H9 (cell line): ENCODE data around the gene EPC1. TPM values are rescaled to one million over a fixed set of nuclear protein-coding genes. Genes with fewer than 3 reads are reported as not detected.

Experiments
- DNase-seq: peaks from one replicate; pipeline ENCODE4 v3.0.0-alpha.2; 2017
- H2AFZ ChIP-seq: one replicate; pipeline ENCODE4 v1.6.1; 2013; ENCODE audit warnings: mild to moderate bottlenecking, low read length, control low read depth, moderate library complexity
- H2AK5ac ChIP-seq: 2 replicates; pipeline ENCODE4 v1.6.1; 2013; ENCODE audit warnings: low read length, control low read depth, mixed read lengths; ENCODE audit not compliant: insufficient read length
- H2BK120ac ChIP-seq: one replicate; pipeline ENCODE4 v1.6.1; 2013; ENCODE audit warnings: low read depth, mild to moderate bottlenecking, low read length, control low read depth, inconsistent platforms; ENCODE audit not compliant: poor library complexity, severe bottlenecking
- H2BK12ac ChIP-seq: 2 replicates; pipeline ENCODE4 v1.6.1; 2013; ENCODE audit warnings: low read length, control low read depth, mixed read lengths, low read depth; ENCODE audit not compliant: insufficient read length
- H2BK15ac ChIP-seq: 2 replicates; pipeline ENCODE4 v1.6.1; 2013; ENCODE audit warnings: low read depth, low read length, control low read depth
- H2BK20ac ChIP-seq: one replicate; pipeline ENCODE4 v1.6.1; 2013; ENCODE audit warnings: low read depth, mild to moderate bottlenecking, low read length, control low read depth, inconsistent platforms; ENCODE audit not compliant: poor library complexity, severe bottlenecking
- H2BK5ac ChIP-seq: 2 replicates; pipeline ENCODE4 v1.6.1; 2013; ENCODE audit warnings: low read length, control low read depth, mixed read lengths; ENCODE audit not compliant: insufficient read length
- H3K14ac ChIP-seq: 2 replicates; pipeline ENCODE4 v1.6.1; 2013; ENCODE audit warnings: low read length, control low read depth; ENCODE audit not compliant: insufficient read depth
- H3K18ac ChIP-seq: 2 replicates; pipeline ENCODE4 v1.6.1; 2013; ENCODE audit warnings: low read depth, mild to moderate bottlenecking, mixed read lengths, low read length, control low read depth; ENCODE audit not compliant: insufficient read length
- H3K23ac ChIP-seq: 2 replicates; pipeline ENCODE4 v1.6.1; 2013; ENCODE audit warnings: low read length, control low read depth, mixed read lengths, low read depth; ENCODE audit not compliant: insufficient read length
- H3K23me2 ChIP-seq: 2 replicates; pipeline ENCODE4 v1.6.1; 2013; ENCODE audit warnings: low read depth, mild to moderate bottlenecking, mixed read lengths, low read length, control low read depth; ENCODE audit not compliant: insufficient read length, poor library complexity, severe bottlenecking
- H3K27ac ChIP-seq: 2 replicates; pipeline ENCODE4 v1.5.1; 2013; ENCODE audit warnings: low read length, control low read depth, mixed read lengths, low read depth; ENCODE audit not compliant: insufficient read length
- H3K27me3 ChIP-seq: 2 replicates; pipeline ENCODE4 v1.6.1; 2013; ENCODE audit warnings: low read length, control low read depth, inconsistent platforms; ENCODE audit not compliant: insufficient read depth
- H3K4ac ChIP-seq: 2 replicates; pipeline ENCODE4 v1.6.1; 2013; ENCODE audit warnings: low read depth, mild to moderate bottlenecking, control low read depth, inconsistent platforms, low read length, moderate library complexity
- H3K4me1 ChIP-seq: 2 replicates; pipeline ENCODE4 v1.6.1; 2013; ENCODE audit warnings: low read length, control low read depth, inconsistent platforms; ENCODE audit not compliant: insufficient read depth
- H3K4me2 ChIP-seq: 2 replicates; pipeline ENCODE4 v1.6.1; 2013; ENCODE audit warnings: low read length, control low read depth, mixed read lengths; ENCODE audit not compliant: insufficient read length, insufficient read depth
- H3K56ac ChIP-seq: 2 replicates; pipeline ENCODE4 v1.6.1; 2013; ENCODE audit warnings: low read depth, mild to moderate bottlenecking, mixed read lengths, low read length, control low read depth; ENCODE audit not compliant: insufficient read length
- H3K79me1 ChIP-seq: 2 replicates; pipeline ENCODE4 v1.6.1; 2013; ENCODE audit warnings: low read depth, mild to moderate bottlenecking, moderate library complexity, low read length, control low read depth, inconsistent platforms; ENCODE audit not compliant: insufficient read depth, poor library complexity, severe bottlenecking
- H3K79me2 ChIP-seq: 2 replicates; pipeline ENCODE4 v1.6.1; 2013; ENCODE audit warnings: low read length, control low read depth, inconsistent platforms; ENCODE audit not compliant: insufficient read depth
- H3K9ac ChIP-seq: 2 replicates; pipeline ENCODE4 v1.6.1; 2013; ENCODE audit warnings: low read length, control low read depth, mixed read lengths; ENCODE audit not compliant: insufficient read length; ENCODE audit errors: extremely low read depth
- H3K9me3 ChIP-seq: one replicate; pipeline ENCODE4 v1.6.1; 2013; ENCODE audit warnings: low read depth, low read length, inconsistent platforms; ENCODE audit not compliant: control insufficient read depth
- H3T11ph ChIP-seq: one replicate; pipeline ENCODE4 v1.6.1; 2013; ENCODE audit warnings: mild to moderate bottlenecking, low read length, control low read depth, inconsistent platforms
- H4K20me1 ChIP-seq: one replicate; pipeline ENCODE4 v1.6.1; 2013; ENCODE audit not compliant: control insufficient read depth, insufficient read length, insufficient read depth
- H4K5ac ChIP-seq: 2 replicates; pipeline ENCODE4 v1.6.1; 2013; ENCODE audit warnings: low read depth, mild to moderate bottlenecking, mixed read lengths, low read length, control low read depth; ENCODE audit not compliant: insufficient read length
- H4K8ac ChIP-seq: replicated peaks from 2 replicates; pipeline ENCODE4 v1.6.1; 2013; ENCODE audit warnings: low read length, control low read depth, mixed read lengths, low read depth; ENCODE audit not compliant: insufficient read length
- H4K91ac ChIP-seq: 2 replicates; pipeline ENCODE4 v1.6.1; 2013; ENCODE audit warnings: low read depth, mild to moderate bottlenecking, moderate library complexity, mixed read lengths, low read length, control low read depth; ENCODE audit not compliant: insufficient read length
- H3K27ac Mint-ChIP-seq, 3 experiments: 2 replicates in 2 of 3; 3 replicates in 1 of 3; pipeline ENCODE4 v1.8.0; 2020 to 2021; ENCODE audit warnings: mixed read lengths in 3 of 3, mild to moderate bottlenecking in 1 of 3, moderate library complexity in 1 of 3
- H3K27me3 Mint-ChIP-seq: 2 replicates; pipeline ENCODE4 v1.8.0; 2021; ENCODE audit warnings: low read depth, mild to moderate bottlenecking, moderate library complexity, mixed read lengths
- H3K36me3 Mint-ChIP-seq, 3 experiments: 2 replicates in 2 of 3; 3 replicates in 1 of 3; pipeline ENCODE4 v1.8.0; 2020 to 2021; ENCODE audit warnings: low read depth in 3 of 3, mixed read lengths in 3 of 3; ENCODE audit not compliant: insufficient read depth in 1 of 3
- H3K4me1 Mint-ChIP-seq, 2 experiments: 2 replicates each; pipeline ENCODE4 v1.8.0; 2020; ENCODE audit warnings: mixed read lengths in 2 of 2
- H3K4me3 Mint-ChIP-seq, 2 experiments: 2 replicates in 1 of 2; 3 replicates in 1 of 2; pipeline ENCODE4 v1.8.0; 2020 to 2021; ENCODE audit warnings: mild to moderate bottlenecking in 2 of 2, mixed read lengths in 2 of 2, moderate library complexity in 1 of 2
- H3K9me3 Mint-ChIP-seq, 2 experiments: 2 replicates in 1 of 2; 3 replicates in 1 of 2; pipeline ENCODE4 v1.8.0; 2020; ENCODE audit warnings: mild to moderate bottlenecking in 2 of 2, mixed read lengths in 2 of 2, moderate library complexity in 1 of 2
- WGBS: extraction: QIAGEN DNeasy Blood & Tissue Kit; methylation state at CpG from one replicate; pipeline ENCODE4 v1.1.7; 2013; ENCODE audit warnings: missing lambda C conversion rate, low lambda C conversion rate, mixed read lengths; ENCODE audit not compliant: insufficient read length; ENCODE audit errors: extremely low coverage; 5-methylcytosine and 5-hydroxymethylcytosine counted together
- long read RNA-seq: library from polyadenylated mRNA; unstranded; transcript quantifications from one replicate; pipeline ENCODE4 v2.0.0, GENCODE V29; 2020
- total RNA-seq: library from RNA; stranded (reverse); gene quantifications from 2 replicates; pipeline ENCODE4 v1.2.1, GENCODE V29; 2021
- TF ChIP-seq, protein P1 (sequence below): fragments of 200-600 bp; sonication (generic); conservative IDR thresholded peaks from 3 replicates; pipeline ENCODE4 v1.8.0; 2021; ENCODE audit warnings: antibody characterized with exemption, mild to moderate bottlenecking

The EPC1 gene, protein sequence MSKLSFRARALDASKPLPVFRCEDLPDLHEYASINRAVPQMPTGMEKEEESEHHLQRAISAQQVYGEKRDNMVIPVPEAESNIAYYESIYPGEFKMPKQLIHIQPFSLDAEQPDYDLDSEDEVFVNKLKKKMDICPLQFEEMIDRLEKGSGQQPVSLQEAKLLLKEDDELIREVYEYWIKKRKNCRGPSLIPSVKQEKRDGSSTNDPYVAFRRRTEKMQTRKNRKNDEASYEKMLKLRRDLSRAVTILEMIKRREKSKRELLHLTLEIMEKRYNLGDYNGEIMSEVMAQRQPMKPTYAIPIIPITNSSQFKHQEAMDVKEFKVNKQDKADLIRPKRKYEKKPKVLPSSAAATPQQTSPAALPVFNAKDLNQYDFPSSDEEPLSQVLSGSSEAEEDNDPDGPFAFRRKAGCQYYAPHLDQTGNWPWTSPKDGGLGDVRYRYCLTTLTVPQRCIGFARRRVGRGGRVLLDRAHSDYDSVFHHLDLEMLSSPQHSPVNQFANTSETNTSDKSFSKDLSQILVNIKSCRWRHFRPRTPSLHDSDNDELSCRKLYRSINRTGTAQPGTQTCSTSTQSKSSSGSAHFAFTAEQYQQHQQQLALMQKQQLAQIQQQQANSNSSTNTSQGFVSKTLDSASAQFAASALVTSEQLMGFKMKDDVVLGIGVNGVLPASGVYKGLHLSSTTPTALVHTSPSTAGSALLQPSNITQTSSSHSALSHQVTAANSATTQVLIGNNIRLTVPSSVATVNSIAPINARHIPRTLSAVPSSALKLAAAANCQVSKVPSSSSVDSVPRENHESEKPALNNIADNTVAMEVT
- 32.5 and 33.5 TPM in 2 replicates for total RNA-seq
- long read RNA-seq, full-length matches to known transcripts: 18 of 45 reads
- long read RNA-seq, partial matches to known transcripts: 17 of 45 reads
- long read RNA-seq, other reads (novel, unspliced or antisense): 10 of 45 reads

DNA sequence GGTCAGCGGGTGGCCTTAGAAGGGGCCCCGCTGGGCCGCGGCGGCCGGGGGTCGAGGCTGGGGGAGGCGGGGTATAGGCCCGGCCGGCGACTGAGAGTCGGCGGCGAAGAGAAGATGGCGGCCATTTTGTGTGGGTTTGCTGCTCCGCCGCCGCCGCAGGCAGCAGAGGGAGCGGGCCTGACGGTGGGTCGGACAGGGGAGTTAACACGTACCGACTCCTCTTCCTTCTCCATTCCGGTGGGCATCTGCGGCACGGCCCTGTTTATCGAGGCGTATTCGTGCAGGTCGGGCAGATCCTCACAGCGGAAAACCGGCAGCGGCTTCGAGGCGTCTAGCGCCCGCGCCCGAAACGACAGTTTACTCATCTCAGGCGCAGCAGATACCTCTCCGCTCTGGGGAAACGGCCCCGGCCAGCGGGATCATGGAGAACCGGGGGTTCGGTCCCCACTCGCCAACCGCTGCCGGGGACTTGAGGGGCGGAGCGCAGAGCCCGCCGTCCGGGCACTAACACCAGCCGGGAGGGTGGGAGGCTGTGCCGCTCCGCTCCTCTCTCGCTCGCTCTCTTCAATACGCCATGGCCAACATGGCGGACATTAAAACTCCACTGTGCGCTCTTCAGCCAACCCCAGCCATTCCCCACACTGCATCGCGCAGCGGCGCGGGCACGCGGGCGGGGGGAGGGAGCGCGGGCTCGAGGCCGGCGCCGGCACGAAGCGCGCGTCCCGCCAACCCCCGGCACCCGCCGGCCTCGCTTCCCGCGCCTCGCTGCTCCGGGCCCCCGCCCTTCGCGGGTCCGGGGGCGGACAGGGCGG, at the start of gene EPC1:
Gene EPC1, minus strand, starts transcription at position 608 of the 812 bp plus-strand sequence. Its CDS starts 243 bp downstream, at position 365.
- no CpG with 5 or more reads among the region's 97 CpGs for WGBS
- peak within 1 kb of the TSS; percentile 83 for H3K4me2 ChIP-seq
- DNase-seq: peak; percentile 73
- H3K4me1 ChIP-seq: no peaks in the 10 kb centered on the region
- TF ChIP-seq, protein P1, sequence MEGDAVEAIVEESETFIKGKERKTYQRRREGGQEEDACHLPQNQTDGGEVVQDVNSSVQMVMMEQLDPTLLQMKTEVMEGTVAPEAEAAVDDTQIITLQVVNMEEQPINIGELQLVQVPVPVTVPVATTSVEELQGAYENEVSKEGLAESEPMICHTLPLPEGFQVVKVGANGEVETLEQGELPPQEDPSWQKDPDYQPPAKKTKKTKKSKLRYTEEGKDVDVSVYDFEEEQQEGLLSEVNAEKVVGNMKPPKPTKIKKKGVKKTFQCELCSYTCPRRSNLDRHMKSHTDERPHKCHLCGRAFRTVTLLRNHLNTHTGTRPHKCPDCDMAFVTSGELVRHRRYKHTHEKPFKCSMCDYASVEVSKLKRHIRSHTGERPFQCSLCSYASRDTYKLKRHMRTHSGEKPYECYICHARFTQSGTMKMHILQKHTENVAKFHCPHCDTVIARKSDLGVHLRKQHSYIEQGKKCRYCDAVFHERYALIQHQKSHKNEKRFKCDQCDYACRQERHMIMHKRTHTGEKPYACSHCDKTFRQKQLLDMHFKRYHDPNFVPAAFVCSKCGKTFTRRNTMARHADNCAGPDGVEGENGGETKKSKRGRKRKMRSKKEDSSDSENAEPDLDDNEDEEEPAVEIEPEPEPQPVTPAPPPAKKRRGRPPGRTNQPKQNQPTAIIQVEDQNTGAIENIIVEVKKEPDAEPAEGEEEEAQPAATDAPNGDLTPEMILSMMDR: no peak
- peak within 1 kb of the TSS; percentile 78 for H2BK12ac ChIP-seq
- peak within 1 kb of the TSS; percentile 100 for H3K18ac ChIP-seq
- H2BK120ac ChIP-seq: peak within 1 kb of the TSS; percentile 99
- peak within 1 kb of the TSS; percentile 38 for H2AK5ac ChIP-seq
- Mint-ChIP-seq H3K9me3 (no peaks in the 10 kb centered on the region), H3K4me1 (peaks cover 40 to 59% of the 10 kb centered on the region in 2 experiments), H3K27ac (peak within 1 kb of the TSS; percentile 100), H3K36me3 (peaks cover 0 to 14% (median 12%) of the 10 kb centered on the region in 3 experiments; a peak in 4 of 7 replicates), H3K4me3 (peak within 1 kb of the TSS; percentile 91 to 93), H3K27me3 (no peaks in the 10 kb centered on the region)
- peak within 1 kb of the TSS; percentile 98 for H3K27ac ChIP-seq
- H4K8ac ChIP-seq: peak within 1 kb of the TSS; percentile 100
- peak within 1 kb of the TSS; percentile 100 for H3K9ac ChIP-seq
- peak within 1 kb of the TSS; percentile 96 for H3T11ph ChIP-seq
- H3K27me3 ChIP-seq: no peaks in the 10 kb centered on the region
- H3K4ac ChIP-seq: peak within 1 kb of the TSS; percentile 99
- H2AFZ ChIP-seq: no peak within 1 kb of the TSS
- no peak within 1 kb of the TSS for H2BK20ac ChIP-seq
- no peaks in the 10 kb centered on the region for H3K9me3 ChIP-seq
- H2BK15ac ChIP-seq: peak within 1 kb of the TSS; percentile 83
- H3K14ac ChIP-seq: peak within 1 kb of the TSS; percentile 100
- H3K23ac ChIP-seq: peak within 1 kb of the TSS; percentile 79
- no peaks in the 10 kb centered on the region for H4K20me1 ChIP-seq
- H3K56ac ChIP-seq: peak within 1 kb of the TSS; percentile 100
- H3K79me2 ChIP-seq: peaks cover 18% of the 10 kb centered on the region
- H2BK5ac ChIP-seq: peak within 1 kb of the TSS; percentile 100
- H4K5ac ChIP-seq: peak within 1 kb of the TSS; percentile 100
- H3K23me2 ChIP-seq: peaks cover 3% of the 10 kb centered on the region
- peak within 1 kb of the TSS; percentile 100 for H4K91ac ChIP-seq
- no peaks in the 10 kb centered on the region for H3K79me1 ChIP-seq
